ENCODE measurements around the gene CLEC3A. TPM values are rescaled to one million over a fixed set of nuclear protein-coding genes. Genes with fewer than 3 reads are reported as not detected.

CLEC3A gene
- total RNA-seq, 1 donor from 2014 or later: not detected

DNA sequence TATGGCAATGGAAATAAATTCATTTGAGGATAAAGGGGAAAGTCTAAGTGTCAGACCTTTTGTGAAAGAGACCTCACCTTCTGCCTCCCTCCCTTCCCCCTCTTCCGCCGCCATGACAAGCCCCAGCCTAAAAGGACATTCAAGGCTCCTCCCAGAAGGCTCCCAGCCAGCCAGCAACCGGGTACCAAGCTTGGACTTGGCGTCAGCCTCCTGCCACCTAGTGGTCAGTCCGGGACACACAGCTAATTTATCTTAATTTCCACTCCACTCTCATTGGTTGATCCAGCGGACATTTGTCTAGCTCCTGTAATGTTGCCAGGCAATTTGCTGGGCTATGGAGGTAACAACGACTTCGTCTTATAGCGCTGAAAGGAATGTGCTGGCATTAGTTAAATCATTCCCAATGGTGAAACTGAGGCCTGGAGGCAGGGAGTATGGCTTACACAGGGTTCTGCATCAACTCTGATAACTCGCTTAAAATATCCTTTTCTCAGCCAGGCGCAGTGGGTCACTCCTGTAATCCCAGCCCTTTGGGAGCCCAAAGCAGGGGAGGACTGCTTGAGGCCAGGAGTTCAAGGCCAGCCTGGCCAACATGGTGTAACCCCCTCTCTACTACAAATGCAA is 19.3 kb upstream of the CLEC3A start:
- no peak overlapping the region for H3K27ac ChIP-seq (ENCODE audit: low read depth, low read length)
- no peaks in the 10 kb centered on the region for H3K79me2 ChIP-seq (ENCODE audit: insufficient read depth, low read length)
- TF ChIP-seq CTCF (IDR thresholded peaks at IDR 0.05; ENCODE audit: insufficient read depth, low read depth, low read length) (peak; percentile 96), EZH2 (IDR thresholded peaks at IDR 0.05; ENCODE audit: insufficient read depth, low read length) (no peak)
- H3K4me1 ChIP-seq (ENCODE audit: insufficient read depth, low read length): no peaks in the 10 kb centered on the region
- FAIRE-seq: peak; percentile 56
- H3K9me3 ChIP-seq (ENCODE audit: insufficient read depth, low read depth, low read length): no peaks in the 10 kb centered on the region
- peak overlapping the region; percentile 43 for H3K27ac Mint-ChIP-seq (ENCODE audit: unreplicated experiment)
- H3K36me3 Mint-ChIP-seq (ENCODE audit: low read depth, unreplicated experiment): no peaks in the 10 kb centered on the region
- no peak overlapping the region for H3K9ac ChIP-seq (ENCODE audit: low read length)
- H3K4me1 Mint-ChIP-seq (ENCODE audit: low read depth, unreplicated experiment): no peaks in the 10 kb centered on the region
- peak; percentile 75 for DNase-seq (ENCODE audit: low read depth)
- H3K36me3 ChIP-seq (ENCODE audit: insufficient read depth, low read length): no peaks in the 10 kb centered on the region
- no peaks in the 10 kb centered on the region for H4K20me1 ChIP-seq (ENCODE audit: insufficient read depth, low read length)
- H3K27me3 ChIP-seq (ENCODE audit: insufficient read depth, low read length): peaks cover 2% of the 10 kb centered on the region
- peaks cover 3% of the 10 kb centered on the region for H3K9me3 Mint-ChIP-seq (ENCODE audit: unreplicated experiment)
- H3K4me3 Mint-ChIP-seq (ENCODE audit: unreplicated experiment): no peak overlapping the region
- no peaks in the 10 kb centered on the region for H3K27me3 Mint-ChIP-seq (ENCODE audit: low read depth, unreplicated experiment)
- peak overlapping the region; percentile 29 for H2AFZ ChIP-seq (ENCODE audit: low read depth, low read length)
- H3K4me2 ChIP-seq (ENCODE audit: low read length): peak overlapping the region; percentile 55
- H3K4me3 ChIP-seq (ENCODE audit: insufficient read depth, low read depth, low read length): no peak overlapping the region

- H3K9me3 Mint-ChIP-seq (ENCODE audit: unreplicated experiment): peaks cover 3% of the 10 kb centered on the region
- H4K20me1 ChIP-seq (ENCODE audit: insufficient read depth, low read length): no peaks in the 10 kb centered on the region
- peaks cover 2% of the 10 kb centered on the region for H3K27me3 ChIP-seq (ENCODE audit: insufficient read depth, low read length)
- no peaks in the 10 kb centered on the region for H3K36me3 ChIP-seq (ENCODE audit: insufficient read depth, low read length)
- DNase-seq (ENCODE audit: low read depth) (no peak), FAIRE-seq (no peak)
- H3K4me1 ChIP-seq (ENCODE audit: insufficient read depth, low read length): no peaks in the 10 kb centered on the region
- no peaks in the 10 kb centered on the region for H3K27me3 Mint-ChIP-seq (ENCODE audit: low read depth, unreplicated experiment)
- H3K4me2 ChIP-seq (ENCODE audit: low read length): no peak overlapping the region
- no peaks in the 10 kb centered on the region for H3K9me3 ChIP-seq (ENCODE audit: insufficient read depth, low read depth, low read length)
- H3K27ac ChIP-seq (ENCODE audit: low read depth, low read length): no peak overlapping the region
- no peaks in the 10 kb centered on the region for H3K4me1 Mint-ChIP-seq (ENCODE audit: low read depth, unreplicated experiment)
- no peak overlapping the region for H3K9ac ChIP-seq (ENCODE audit: low read length)
- no peak overlapping the region for H2AFZ ChIP-seq (ENCODE audit: low read depth, low read length)
- no peak for TF ChIP-seq EZH2 (IDR thresholded peaks at IDR 0.05; ENCODE audit: insufficient read depth, low read length)
- no peak for TF ChIP-seq CTCF (IDR thresholded peaks at IDR 0.05; ENCODE audit: insufficient read depth, low read depth, low read length)
- H3K27ac Mint-ChIP-seq (ENCODE audit: unreplicated experiment): no peak overlapping the region
- no peaks in the 10 kb centered on the region for H3K36me3 Mint-ChIP-seq (ENCODE audit: low read depth, unreplicated experiment)
- H3K4me3 Mint-ChIP-seq (ENCODE audit: unreplicated experiment): no peak overlapping the region
- no peak overlapping the region for H3K4me3 ChIP-seq (ENCODE audit: insufficient read depth, low read depth, low read length)
- no peaks in the 10 kb centered on the region for H3K79me2 ChIP-seq (ENCODE audit: insufficient read depth, low read length)
Observed at GRCh38 chr16:78004517-78004916, 17.8 kb upstream of the CLEC3A start.

DNA sequence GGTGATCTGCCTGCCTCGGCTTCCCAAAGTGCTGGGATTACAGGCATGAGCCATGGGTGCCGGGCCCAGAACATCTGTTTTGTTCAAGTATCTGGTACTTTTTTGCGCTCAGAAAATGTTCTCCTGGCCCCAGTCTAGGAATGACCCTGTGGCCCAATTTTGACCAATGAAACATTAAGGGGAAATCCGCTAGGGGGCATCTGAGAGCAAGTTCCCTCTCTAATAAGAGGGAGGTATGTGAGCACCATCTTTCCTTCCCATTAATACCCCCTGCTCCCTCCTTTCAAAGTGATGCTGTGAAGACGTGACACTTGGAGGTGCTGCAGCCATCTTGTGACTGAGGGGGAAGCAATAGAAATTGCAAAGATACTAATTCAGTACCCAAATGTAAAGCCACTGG is 16.5 kb upstream of the CLEC3A start:
- DNase-seq (ENCODE audit: low read depth): no peak
- H3K27me3 ChIP-seq (ENCODE audit: insufficient read depth, low read length): peaks cover 2% of the 10 kb centered on the region
- H3K4me1 Mint-ChIP-seq (ENCODE audit: low read depth, unreplicated experiment): no peaks in the 10 kb centered on the region
- no peak overlapping the region for H3K9ac ChIP-seq (ENCODE audit: low read length)
- FAIRE-seq: no peak
- H3K27ac Mint-ChIP-seq (ENCODE audit: unreplicated experiment): no peak overlapping the region
- no peaks in the 10 kb centered on the region for H3K36me3 ChIP-seq (ENCODE audit: insufficient read depth, low read length)
- no peaks in the 10 kb centered on the region for H3K27me3 Mint-ChIP-seq (ENCODE audit: low read depth, unreplicated experiment)
- H3K4me3 ChIP-seq (ENCODE audit: insufficient read depth, low read depth, low read length): no peak overlapping the region
- H3K79me2 ChIP-seq (ENCODE audit: insufficient read depth, low read length): no peaks in the 10 kb centered on the region
- no peak overlapping the region for H3K27ac ChIP-seq (ENCODE audit: low read depth, low read length)
- no peak overlapping the region for H2AFZ ChIP-seq (ENCODE audit: low read depth, low read length)
- H3K4me3 Mint-ChIP-seq (ENCODE audit: unreplicated experiment): no peak overlapping the region
- TF ChIP-seq EZH2 (IDR thresholded peaks at IDR 0.05; ENCODE audit: insufficient read depth, low read length) (no peak), CTCF (IDR thresholded peaks at IDR 0.05; ENCODE audit: insufficient read depth, low read depth, low read length) (no peak)
- peaks cover 3% of the 10 kb centered on the region for H3K9me3 Mint-ChIP-seq (ENCODE audit: unreplicated experiment)
- H3K36me3 Mint-ChIP-seq (ENCODE audit: low read depth, unreplicated experiment): no peaks in the 10 kb centered on the region
- H3K4me2 ChIP-seq (ENCODE audit: low read length): no peak overlapping the region
- no peaks in the 10 kb centered on the region for H3K9me3 ChIP-seq (ENCODE audit: insufficient read depth, low read depth, low read length)
- H3K4me1 ChIP-seq (ENCODE audit: insufficient read depth, low read length): no peaks in the 10 kb centered on the region
- no peaks in the 10 kb centered on the region for H4K20me1 ChIP-seq (ENCODE audit: insufficient read depth, low read length)
